ENCODE data around the gene SLC9B2. TPM values are rescaled to one million over a fixed set of nuclear protein-coding genes. Genes with fewer than 3 reads are reported as not detected.

The SLC9B2 gene
- polyA plus RNA-seq, 1 of the 3 experiments (the other 2 are of a cell fraction): 11.2 TPM

GRCh38 chr4:103010804-103011203, 65.8 kb downstream of the SLC9B2 start (continued):
- no peak for TF ChIP-seq FOXM1 (IDR thresholded peaks at IDR 0.05; ENCODE audit: low read depth)
- no peak for TF ChIP-seq EZH2phosphoT487 (IDR thresholded peaks at IDR 0.05; ENCODE audit: borderline replicate concordance, low read depth)
- no peak for TF ChIP-seq ZBTB33 (IDR thresholded peaks at IDR 0.05; ENCODE audit: borderline replicate concordance, low read depth)
- no peak for TF ChIP-seq RFX5 (IDR thresholded peaks at IDR 0.05; ENCODE audit: low read length)
- no peak for TF ChIP-seq USF1 (IDR thresholded peaks at IDR 0.05; ENCODE audit: borderline replicate concordance, low read depth)
- no peak for TF ChIP-seq TCF12 (IDR thresholded peaks at IDR 0.05)
- TF ChIP-seq YY1 (IDR thresholded peaks at IDR 0.05; ENCODE audit: low read depth): no peak
- no peak for TF ChIP-seq CTCF (IDR thresholded peaks at IDR 0.05)
- TF ChIP-seq SIN3A (IDR thresholded peaks at IDR 0.05; ENCODE audit: borderline replicate concordance, low read depth, low read length): no peak
- no peak for TF ChIP-seq PBX3 (IDR thresholded peaks at IDR 0.05)
- no peak for TF ChIP-seq FOSL2 (IDR thresholded peaks at IDR 0.05; ENCODE audit: borderline replicate concordance, low read depth)
- TF ChIP-seq MAX (IDR thresholded peaks at IDR 0.05; ENCODE audit: low read depth): no peak

- Histone ChIP-seq H3K79me2 (ENCODE audit: insufficient read depth) (no peaks in the 10 kb centered on the region), H3K4me3 (ENCODE audit: low read depth in 2 of 2, low read length in 1 of 2) (no peak overlapping the region; a peak in 1 of 4 replicates), H3K27me3 (ENCODE audit: insufficient read depth) (no peaks in the 10 kb centered on the region), H3K27ac (ENCODE audit: low read depth in 2 of 2, low read length in 1 of 2) (no peak overlapping the region), H2AFZ (ENCODE audit: low read depth) (no peak overlapping the region), H3F3A (replicated peaks; ENCODE audit: insufficient read depth) (no peaks in the 10 kb centered on the region), H3K4me2 (no peak overlapping the region), H3K9ac (no peak overlapping the region), H3K36me3 (replicated peaks in 1 of 2; ENCODE audit: control insufficient read depth in 1 of 2, insufficient read depth in 2 of 2, low read length in 1 of 2) (no peaks in the 10 kb centered on the region), H3K9me3 (no peaks in the 10 kb centered on the region), H3K4me1 (ENCODE audit: control insufficient read depth in 1 of 2, insufficient read depth in 2 of 2, low read depth in 1 of 2, low read length in 1 of 2) (peaks cover 7 to 12% of the 10 kb centered on the region in 2 experiments; a peak in 3 of 4 replicates), H3K9me2 (no peaks in the 10 kb centered on the region), H4K20me1 (ENCODE audit: insufficient read depth) (no peaks in the 10 kb centered on the region)
- 76% methylated on average over 15 of the region's 15 CpGs for WGBS (ENCODE audit: low lambda C conversion rate)
- POLR2A ChIA-PET: no interaction called here
- DNase-seq: peak; percentile 54
- CTCF ChIA-PET: interaction anchor here (0.6 to 3.1 kb wide), 28 partner anchors 9 to 594 kb away, joined by 3 to 14 read pairs (median 4); partner anchors contain the start of genes BDH2 and UBE2D3
- TF ChIP-seq RFX5 (IDR thresholded peaks at IDR 0.05; ENCODE audit: low read length) (no peak), ELF1 (IDR thresholded peaks at IDR 0.05) (no peak), NFIC (IDR thresholded peaks at IDR 0.05; ENCODE audit: borderline replicate concordance) (no peak), NRF1 (IDR thresholded peaks at IDR 0.05; ENCODE audit: low read depth, low read length) (no peak), CTCF (IDR thresholded peaks at IDR 0.05) (peak; percentile 82), MAX (IDR thresholded peaks at IDR 0.05; ENCODE audit: low read depth) (no peak), USF1 (IDR thresholded peaks at IDR 0.05; ENCODE audit: borderline replicate concordance, low read depth) (no peak), PBX3 (IDR thresholded peaks at IDR 0.05) (no peak), FOXJ3 (CRISPR knock-in tag; IDR thresholded peaks at IDR 0.05) (no peak), SMC3 (IDR thresholded peaks at IDR 0.05; ENCODE audit: low read depth, low read length) (peak; percentile 88), RAD21 (IDR thresholded peaks at IDR 0.05; ENCODE audit: low read length) (peak; percentile 97)
Measured at GRCh38 chr4:103008875-103009729, 67.5 kb downstream of the SLC9B2 start.
